Sigmoid colon (tissue), 7 donors: ENCODE results near the gene C11orf86. TPM values are rescaled to one million over a fixed set of nuclear protein-coding genes. Genes with fewer than 3 reads are reported as not detected.

Source experiments
- DNase-seq: peaks from one replicate; pipeline ENCODE4 v3.0.0-alpha.2; 2019
- H3K27ac ChIP-seq, 4 donors: fragments of 200-600 bp; sonication (generic); one replicate each; pipeline ENCODE4 v1.5.1; 2016 to 2019; ENCODE audit warnings: mild to moderate bottlenecking in 1 of 4
- H3K27me3 ChIP-seq, 3 donors: fragments of 200-600 bp; sonication (generic); one replicate each; pipeline ENCODE4 v1.5.1; 2019; ENCODE audit warnings: mild to moderate bottlenecking in 1 of 3
- H3K36me3 ChIP-seq, 4 donors: fragments of 200-600 bp; sonication (generic); one replicate each; pipeline ENCODE4 v1.5.1; 2016 to 2019
- H3K4me1 ChIP-seq, 4 donors: fragments of 200-600 bp; sonication (generic); one replicate each; pipeline ENCODE4 v1.5.1; 2017 to 2019
- H3K4me3 ChIP-seq, 4 donors: fragments of 200-600 bp; sonication (generic); one replicate each; pipeline ENCODE4 v1.5.1; 2017 to 2019; ENCODE audit warnings: mild to moderate bottlenecking in 2 of 4, moderate library complexity in 1 of 4
- H3K9me3 ChIP-seq, 4 donors: fragments of 200-600 bp in 3 of 4; sonication (generic) in 3 of 4; one replicate each; pipeline versions ENCODE4 v1.5.1 to v1.6.1; 2013 to 2019
- EP300 ChIP-seq, 4 donors: sonication (generic); formaldehyde crosslinking; IDR thresholded peaks; one replicate each; pipeline ENCODE4 v1.6.1; 2017; ENCODE audit warnings: antibody characterized with exemption in 4 of 4
- POLR2A ChIP-seq, 2 donors: fragments of 450-650 bp; IDR thresholded peaks; one replicate each; pipeline ENCODE4 v1.6.1; 2016; ENCODE audit warnings: antibody characterized with exemption in 2 of 2, mild to moderate bottlenecking in 2 of 2, moderate library complexity in 2 of 2
- POLR2AphosphoS5 ChIP-seq, 4 donors: sonication (generic); formaldehyde crosslinking; IDR thresholded peaks; one replicate each; pipeline ENCODE4 v1.6.1; 2017; ENCODE audit warnings: antibody characterized with exemption in 4 of 4
- WGBS, 2 donors: extraction: QIAGEN DNeasy Blood & Tissue Kit; methylation state at CpG; one replicate each; pipeline ENCODE4 v1.1.7; 2013; 5-methylcytosine and 5-hydroxymethylcytosine counted together
- intact Hi-C: fragments of 100-400 bp; cut with DNase I; formaldehyde crosslinking; loops from one replicate; pipeline ENCODE4 v1.15.1; 2023
- polyA plus RNA-seq, 3 donors: library from polyadenylated mRNA; stranded (reverse); fragments of 200-250 nt; gene quantifications; one replicate each; pipeline ENCODE4 v1.2.3, GENCODE V29; 2013
- total RNA-seq, 4 donors: library from RNA; depleted of rRNA; stranded (reverse); fragments of >200 nt; gene quantifications; one replicate each; pipeline ENCODE4 v1.1.0, GENCODE V29; 2016
- TF ChIP-seq, protein P1 (sequence below), 4 experiments: fragments of 450-650 bp in 3 of 4; fragments of 200-600 bp in 1 of 4; IDR thresholded peaks; one replicate each; pipeline ENCODE4 v1.5.1; 2016 to 2019; ENCODE audit warnings: antibody characterized with exemption in 4 of 4, mild to moderate bottlenecking in 3 of 4, moderate library complexity in 2 of 4
- donor health status: healthy with polysubstance abuse.
- donor health status: Bipolar disorder and iron deficiency.
- donor health status: healthy.

C11orf86 gene
- total and polyA plus RNA-seq, 7 donors: 61.0 to 297 (median 132) TPM; not detected in 4

DNA sequence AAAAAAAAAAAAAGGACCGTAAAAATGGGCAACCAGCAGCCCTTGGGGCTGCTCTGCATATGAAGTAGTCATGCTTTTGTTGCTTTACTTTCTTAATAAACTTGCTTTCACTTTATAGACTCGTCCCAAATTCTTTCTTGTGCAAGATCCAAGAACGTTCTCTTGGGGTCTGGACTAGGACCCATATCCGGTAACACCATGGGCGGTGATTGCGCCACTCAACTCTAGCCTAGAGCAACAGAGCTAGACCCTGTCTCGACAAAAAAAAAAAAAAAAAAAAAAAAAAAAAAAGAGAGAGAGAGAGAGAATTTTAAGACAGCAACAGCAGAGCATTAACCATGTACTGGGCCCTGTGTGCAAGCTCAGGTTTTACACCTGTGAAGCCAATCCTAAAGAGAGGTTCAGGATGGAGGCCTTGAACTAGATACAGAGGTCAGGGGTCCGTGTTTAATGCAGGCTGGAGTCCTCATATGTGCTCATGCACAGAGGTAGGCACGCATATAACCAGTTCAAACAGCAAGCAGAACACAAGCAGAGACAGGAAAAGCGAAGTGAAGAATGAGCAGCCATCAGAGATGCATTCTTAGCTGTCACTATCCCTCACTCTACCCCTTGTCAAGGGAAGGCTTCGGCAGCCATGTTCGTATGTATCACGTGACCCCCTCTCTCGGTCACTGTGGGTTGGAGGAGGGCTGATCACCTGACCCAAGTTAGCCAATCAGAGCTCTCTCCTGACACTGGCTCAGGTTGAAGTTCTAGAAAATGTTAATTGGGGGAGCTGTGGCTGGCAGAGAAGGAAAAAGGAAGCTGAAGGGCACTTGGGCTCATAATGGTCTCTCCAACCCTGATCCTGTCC lies 31.2 kb downstream of the C11orf86 start:
- no peak for DNase-seq
- Histone ChIP-seq H3K4me1 (no peaks in the 10 kb centered on the region), H3K27me3 (no peaks in the 10 kb centered on the region), H3K27ac (no peak overlapping the region), H3K36me3 (no peaks in the 10 kb centered on the region), H3K4me3 (no peak overlapping the region), H3K9me3 (no peaks in the 10 kb centered on the region)
- 90 to 91% methylated on average over 14 of the region's 14 CpGs for WGBS, 2 donors
- TF ChIP-seq EP300 (IDR thresholded peaks at IDR 0.05) (no peak), POLR2AphosphoS5 (IDR thresholded peaks at IDR 0.05) (no peak), POLR2A (IDR thresholded peaks at IDR 0.05) (no peak)
- TF ChIP-seq, protein P1, sequence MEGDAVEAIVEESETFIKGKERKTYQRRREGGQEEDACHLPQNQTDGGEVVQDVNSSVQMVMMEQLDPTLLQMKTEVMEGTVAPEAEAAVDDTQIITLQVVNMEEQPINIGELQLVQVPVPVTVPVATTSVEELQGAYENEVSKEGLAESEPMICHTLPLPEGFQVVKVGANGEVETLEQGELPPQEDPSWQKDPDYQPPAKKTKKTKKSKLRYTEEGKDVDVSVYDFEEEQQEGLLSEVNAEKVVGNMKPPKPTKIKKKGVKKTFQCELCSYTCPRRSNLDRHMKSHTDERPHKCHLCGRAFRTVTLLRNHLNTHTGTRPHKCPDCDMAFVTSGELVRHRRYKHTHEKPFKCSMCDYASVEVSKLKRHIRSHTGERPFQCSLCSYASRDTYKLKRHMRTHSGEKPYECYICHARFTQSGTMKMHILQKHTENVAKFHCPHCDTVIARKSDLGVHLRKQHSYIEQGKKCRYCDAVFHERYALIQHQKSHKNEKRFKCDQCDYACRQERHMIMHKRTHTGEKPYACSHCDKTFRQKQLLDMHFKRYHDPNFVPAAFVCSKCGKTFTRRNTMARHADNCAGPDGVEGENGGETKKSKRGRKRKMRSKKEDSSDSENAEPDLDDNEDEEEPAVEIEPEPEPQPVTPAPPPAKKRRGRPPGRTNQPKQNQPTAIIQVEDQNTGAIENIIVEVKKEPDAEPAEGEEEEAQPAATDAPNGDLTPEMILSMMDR (IDR thresholded peaks at IDR 0.05): no peak
- intact Hi-C loops: no loop called here

GRCh38 chr11:67007126-67007525 lies 32.0 kb downstream of the C11orf86 start:
- no peaks in the 10 kb centered on the region for H3K9me3 ChIP-seq
- intact Hi-C loops: no loop called here
- H3K4me3 ChIP-seq: no peak overlapping the region
- H3K27me3 ChIP-seq: no peaks in the 10 kb centered on the region
- no peak overlapping the region for H3K27ac ChIP-seq
- no peaks in the 10 kb centered on the region for H3K36me3 ChIP-seq
- no peaks in the 10 kb centered on the region for H3K4me1 ChIP-seq
- no peak for DNase-seq
- WGBS, 2 donors: 95 to 97% methylated on average over 7 of the region's 7 CpGs
- TF ChIP-seq, protein P1 (IDR thresholded peaks at IDR 0.05): no peak
- TF ChIP-seq POLR2AphosphoS5 (IDR thresholded peaks at IDR 0.05) (no peak), EP300 (IDR thresholded peaks at IDR 0.05) (no peak), POLR2A (IDR thresholded peaks at IDR 0.05) (no peak)

- H3K36me3 ChIP-seq: no peaks in the 10 kb centered on the region
- WGBS, 2 donors: 77 to 82% methylated on average over 7 of the region's 7 CpGs
- intact Hi-C loops: no loop called here
Measured at GRCh38 chr11:67010296-67010905, 35.3 kb downstream of the C11orf86 start.

GRCh38 chr11:67013511-67014045 lies 38.5 kb downstream of the C11orf86 start:
- WGBS, 2 donors: 89% methylated on average over 11 of the region's 11 CpGs
- H3K9me3 ChIP-seq: no peaks in the 10 kb centered on the region
- H3K36me3 ChIP-seq: no peaks in the 10 kb centered on the region
- H3K4me3 ChIP-seq: no peak overlapping the region
- peaks cover 0 to 6% (median 0%) of the 10 kb centered on the region in 3 donors for H3K27me3 ChIP-seq
- H3K27ac ChIP-seq: no peak overlapping the region
- TF ChIP-seq, protein P1 (IDR thresholded peaks at IDR 0.05): no peak
- TF ChIP-seq POLR2A (IDR thresholded peaks at IDR 0.05): no peak
- TF ChIP-seq EP300 (IDR thresholded peaks at IDR 0.05): no peak
- no peak for TF ChIP-seq POLR2AphosphoS5 (IDR thresholded peaks at IDR 0.05)
- no peaks in the 10 kb centered on the region for H3K4me1 ChIP-seq
- intact Hi-C loops: no loop called here
- no peak for DNase-seq

More at GRCh38 chr11:67010296-67010905, 35.3 kb downstream of the C11orf86 start:
- no peak for DNase-seq
- TF ChIP-seq, protein P1 (IDR thresholded peaks at IDR 0.05): no peak
- TF ChIP-seq POLR2AphosphoS5 (IDR thresholded peaks at IDR 0.05): no peak
- TF ChIP-seq POLR2A (IDR thresholded peaks at IDR 0.05): no peak
- TF ChIP-seq EP300 (IDR thresholded peaks at IDR 0.05): no peak
- no peaks in the 10 kb centered on the region for H3K9me3 ChIP-seq
- H3K27ac ChIP-seq: no peak overlapping the region
- no peak overlapping the region for H3K4me3 ChIP-seq
- H3K27me3 ChIP-seq: peaks cover 0 to 6% (median 0%) of the 10 kb centered on the region in 3 donors
- H3K4me1 ChIP-seq: no peaks in the 10 kb centered on the region
